Measurements from ENCODE around the gene ATP5PO. TPM values are rescaled to one million over a fixed set of nuclear protein-coding genes. Genes with fewer than 3 reads are reported as not detected.

Gene ATP5PO
- total and polyA plus RNA-seq, 2 donors (not counting 1 experiment from before 2014, with no cell fraction given) = 154 to 259 TPM

- no peak for TF ChIP-seq EZH2 (IDR thresholded peaks at IDR 0.05; ENCODE audit: low read length, missing control alignments)
- TF ChIP-seq CTCF (conservative IDR thresholded peaks at IDR 0.05 in 1 of 2, IDR thresholded peaks at IDR 0.05 in 1 of 2; ENCODE audit: low read depth in 1 of 2, low read length in 2 of 2) = no peak
- Histone ChIP-seq H3K4me3 (replicated peaks in 1 of 4; ENCODE audit: control extremely low read depth in 1 of 4, insufficient read depth in 1 of 4, low read depth in 3 of 4, low read length in 4 of 4) (no peak overlapping the region), H2AFZ (ENCODE audit: low read length) (no peak overlapping the region), H3K9ac (ENCODE audit: insufficient read depth, low read length) (no peak overlapping the region), H3K36me3 (ENCODE audit: control insufficient read depth, insufficient read depth, low read length) (no peaks in the 10 kb centered on the region), H4K20me1 (ENCODE audit: control insufficient read depth, extremely low read depth, insufficient read depth, low read length) (no peaks in the 10 kb centered on the region), H3K79me2 (ENCODE audit: control insufficient read depth, insufficient read depth, low read length) (no peaks in the 10 kb centered on the region), H3K9me3 (ENCODE audit: control insufficient read depth, insufficient read depth, low read depth, low read length) (no peaks in the 10 kb centered on the region), H3K27me3 (ENCODE audit: control insufficient read depth, insufficient read depth, low read length) (peaks cover 10% of the 10 kb centered on the region), H3K4me1 (ENCODE audit: control insufficient read depth, extremely low read depth, insufficient read depth, low read length) (no peaks in the 10 kb centered on the region), H3K4me2 (ENCODE audit: extremely low read depth, insufficient read depth, low read length) (no peak overlapping the region), H3K27ac (ENCODE audit: insufficient read depth, low read length) (no peak overlapping the region)
- no peak for DNase-seq (ENCODE audit: low read depth in 2 of 2)
Measured at GRCh38 chr21:33885172-33885514, 30.5 kb downstream of the ATP5PO start.

- Histone ChIP-seq H3K36me3 (ENCODE audit: control insufficient read depth, insufficient read depth, low read length) (no peaks in the 10 kb centered on the region), H3K4me3 (replicated peaks in 1 of 4; ENCODE audit: control extremely low read depth in 1 of 4, insufficient read depth in 1 of 4, low read depth in 3 of 4, low read length in 4 of 4) (peak overlapping the region in 1 of 4 experiments; percentile 45), H3K4me1 (ENCODE audit: control insufficient read depth, extremely low read depth, insufficient read depth, low read length) (no peaks in the 10 kb centered on the region), H3K79me2 (ENCODE audit: control insufficient read depth, insufficient read depth, low read length) (no peaks in the 10 kb centered on the region), H2AFZ (ENCODE audit: low read length) (no peak overlapping the region), H4K20me1 (ENCODE audit: control insufficient read depth, extremely low read depth, insufficient read depth, low read length) (no peaks in the 10 kb centered on the region), H3K9me3 (ENCODE audit: control insufficient read depth, insufficient read depth, low read depth, low read length) (no peaks in the 10 kb centered on the region), H3K27me3 (ENCODE audit: control insufficient read depth, insufficient read depth, low read length) (peaks cover 10% of the 10 kb centered on the region), H3K9ac (ENCODE audit: insufficient read depth, low read length) (no peak overlapping the region), H3K27ac (ENCODE audit: insufficient read depth, low read length) (no peak overlapping the region), H3K4me2 (ENCODE audit: extremely low read depth, insufficient read depth, low read length) (peak overlapping the region; percentile 58)
- peak; percentile 29 to 85 for DNase-seq (ENCODE audit: low read depth in 2 of 2)
- TF ChIP-seq EZH2 (IDR thresholded peaks at IDR 0.05; ENCODE audit: low read length, missing control alignments) (no peak), CTCF (conservative IDR thresholded peaks at IDR 0.05 in 1 of 2, IDR thresholded peaks at IDR 0.05 in 1 of 2; ENCODE audit: low read depth in 1 of 2, low read length in 2 of 2) (no peak)
Measured at GRCh38 chr21:33884376-33885171, 31.0 kb downstream of the ATP5PO start.

GRCh38 chr21:33883118-33883517 is 32.5 kb downstream of the ATP5PO start:
- Histone ChIP-seq H3K36me3 (ENCODE audit: control insufficient read depth, insufficient read depth, low read length) (no peaks in the 10 kb centered on the region), H3K4me3 (replicated peaks in 1 of 4; ENCODE audit: control extremely low read depth in 1 of 4, insufficient read depth in 1 of 4, low read depth in 3 of 4, low read length in 4 of 4) (no peak overlapping the region), H2AFZ (ENCODE audit: low read length) (no peak overlapping the region), H3K9ac (ENCODE audit: insufficient read depth, low read length) (no peak overlapping the region), H3K27ac (ENCODE audit: insufficient read depth, low read length) (no peak overlapping the region), H3K4me1 (ENCODE audit: control insufficient read depth, extremely low read depth, insufficient read depth, low read length) (no peaks in the 10 kb centered on the region), H3K9me3 (ENCODE audit: control insufficient read depth, insufficient read depth, low read depth, low read length) (no peaks in the 10 kb centered on the region), H4K20me1 (ENCODE audit: control insufficient read depth, extremely low read depth, insufficient read depth, low read length) (no peaks in the 10 kb centered on the region), H3K79me2 (ENCODE audit: control insufficient read depth, insufficient read depth, low read length) (no peaks in the 10 kb centered on the region), H3K27me3 (ENCODE audit: control insufficient read depth, insufficient read depth, low read length) (peaks cover 10% of the 10 kb centered on the region), H3K4me2 (ENCODE audit: extremely low read depth, insufficient read depth, low read length) (no peak overlapping the region)
- DNase-seq (ENCODE audit: low read depth in 2 of 2) = no peak
- TF ChIP-seq EZH2 (IDR thresholded peaks at IDR 0.05; ENCODE audit: low read length, missing control alignments) (no peak), CTCF (conservative IDR thresholded peaks at IDR 0.05 in 1 of 2, IDR thresholded peaks at IDR 0.05 in 1 of 2; ENCODE audit: low read depth in 1 of 2, low read length in 2 of 2) (no peak)

Data from fibroblast of lung (primary cell).